Parathyroid adenoma (tissue), 2 donors: ENCODE results near the gene ISL1.

Source experiments
- H2AFZ ChIP-seq: fragments of 300-600 bp; sonication (generic); one replicate; pipeline ENCODE4 v1.7.0; 2017; ENCODE audit warnings: antibody characterized with exemption, mild to moderate bottlenecking
- H3K27ac ChIP-seq: fragments of 300-600 bp; sonication (generic); one replicate; pipeline ENCODE4 v1.7.0; 2017
- H3K27me3 ChIP-seq: fragments of 300-600 bp; sonication (generic); one replicate; pipeline ENCODE4 v1.7.0; 2017; ENCODE audit warnings: low read length; ENCODE audit not compliant: control insufficient read depth, insufficient read depth
- H3K36me3 ChIP-seq: fragments of 300-600 bp; sonication (generic); one replicate; pipeline ENCODE4 v1.7.0; 2017; ENCODE audit warnings: low read length; ENCODE audit not compliant: control insufficient read depth, insufficient read depth
- H3K4me1 ChIP-seq: fragments of 300-600 bp; sonication (generic); one replicate; pipeline ENCODE4 v1.7.0; 2017; ENCODE audit warnings: control low read depth
- H3K4me2 ChIP-seq: fragments of 300-600 bp; sonication (generic); one replicate; pipeline ENCODE4 v1.7.0; 2017; ENCODE audit warnings: low read length
- H3K4me3 ChIP-seq: fragments of 300-600 bp; sonication (generic); one replicate; pipeline ENCODE4 v1.7.0; 2017; ENCODE audit warnings: low read depth, low read length
- H3K79me2 ChIP-seq: fragments of 300-600 bp; sonication (generic); one replicate; pipeline ENCODE4 v1.7.0; 2017; ENCODE audit warnings: control low read depth
- H3K9ac ChIP-seq: fragments of 300-600 bp; sonication (generic); one replicate; pipeline ENCODE4 v1.7.0; 2017; ENCODE audit warnings: mild to moderate bottlenecking
- H3K9me3 ChIP-seq: fragments of 300-600 bp; sonication (generic); one replicate; pipeline ENCODE4 v1.7.0; 2017; ENCODE audit warnings: low read length; ENCODE audit not compliant: control insufficient read depth
- TF ChIP-seq, protein P1 (sequence below): fragments of 300-600 bp; sonication (generic); IDR thresholded peaks from one replicate; pipeline ENCODE4 v1.7.0; 2017; ENCODE audit warnings: antibody characterized with exemption, mild to moderate bottlenecking
- donor health status: primary hyperparathyroidism.

ISL1 gene

GRCh38 chr5:51398875-51399642, 15.8 kb downstream of the ISL1 start:
- H3K9ac ChIP-seq: no peak overlapping the region
- no peak overlapping the region for H3K27ac ChIP-seq
- H3K27me3 ChIP-seq: peaks cover 7% of the 10 kb centered on the region
- no peaks in the 10 kb centered on the region for H3K36me3 ChIP-seq
- H3K4me3 ChIP-seq: no peak overlapping the region
- TF ChIP-seq, protein P1, sequence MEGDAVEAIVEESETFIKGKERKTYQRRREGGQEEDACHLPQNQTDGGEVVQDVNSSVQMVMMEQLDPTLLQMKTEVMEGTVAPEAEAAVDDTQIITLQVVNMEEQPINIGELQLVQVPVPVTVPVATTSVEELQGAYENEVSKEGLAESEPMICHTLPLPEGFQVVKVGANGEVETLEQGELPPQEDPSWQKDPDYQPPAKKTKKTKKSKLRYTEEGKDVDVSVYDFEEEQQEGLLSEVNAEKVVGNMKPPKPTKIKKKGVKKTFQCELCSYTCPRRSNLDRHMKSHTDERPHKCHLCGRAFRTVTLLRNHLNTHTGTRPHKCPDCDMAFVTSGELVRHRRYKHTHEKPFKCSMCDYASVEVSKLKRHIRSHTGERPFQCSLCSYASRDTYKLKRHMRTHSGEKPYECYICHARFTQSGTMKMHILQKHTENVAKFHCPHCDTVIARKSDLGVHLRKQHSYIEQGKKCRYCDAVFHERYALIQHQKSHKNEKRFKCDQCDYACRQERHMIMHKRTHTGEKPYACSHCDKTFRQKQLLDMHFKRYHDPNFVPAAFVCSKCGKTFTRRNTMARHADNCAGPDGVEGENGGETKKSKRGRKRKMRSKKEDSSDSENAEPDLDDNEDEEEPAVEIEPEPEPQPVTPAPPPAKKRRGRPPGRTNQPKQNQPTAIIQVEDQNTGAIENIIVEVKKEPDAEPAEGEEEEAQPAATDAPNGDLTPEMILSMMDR: no peak
- H3K9me3 ChIP-seq: no peaks in the 10 kb centered on the region
- no peaks in the 10 kb centered on the region for H3K4me1 ChIP-seq
- H2AFZ ChIP-seq: peak overlapping the region; percentile 15
- no peaks in the 10 kb centered on the region for H3K79me2 ChIP-seq
- H3K4me2 ChIP-seq: no peak overlapping the region

DNA sequence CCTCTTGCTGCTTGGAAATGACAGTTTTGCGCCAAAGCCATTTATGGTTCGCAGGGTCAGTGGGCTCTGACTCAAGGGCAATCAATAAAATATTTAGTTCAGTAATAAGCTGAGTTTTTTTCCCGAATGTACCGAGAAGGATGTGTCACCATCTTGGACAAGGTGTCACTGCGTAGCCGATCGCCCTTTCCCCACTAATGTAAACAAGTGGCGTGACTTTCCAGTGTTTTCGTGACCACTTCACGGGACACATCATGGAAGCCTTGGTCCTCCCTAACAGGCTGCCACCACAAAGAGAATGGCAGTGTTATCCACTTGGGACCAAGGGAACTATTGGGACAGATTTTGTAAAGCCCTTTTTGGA, 16.4 kb downstream of the ISL1 start:
- Histone ChIP-seq H3K4me3 (no peak overlapping the region), H2AFZ (no peak overlapping the region), H3K27me3 (peaks cover 7% of the 10 kb centered on the region), H3K9me3 (no peaks in the 10 kb centered on the region), H3K4me2 (no peak overlapping the region), H3K36me3 (no peaks in the 10 kb centered on the region), H3K79me2 (no peaks in the 10 kb centered on the region), H3K27ac (no peak overlapping the region), H3K9ac (no peak overlapping the region), H3K4me1 (no peaks in the 10 kb centered on the region)
- TF ChIP-seq, protein P1: no peak

DNA sequence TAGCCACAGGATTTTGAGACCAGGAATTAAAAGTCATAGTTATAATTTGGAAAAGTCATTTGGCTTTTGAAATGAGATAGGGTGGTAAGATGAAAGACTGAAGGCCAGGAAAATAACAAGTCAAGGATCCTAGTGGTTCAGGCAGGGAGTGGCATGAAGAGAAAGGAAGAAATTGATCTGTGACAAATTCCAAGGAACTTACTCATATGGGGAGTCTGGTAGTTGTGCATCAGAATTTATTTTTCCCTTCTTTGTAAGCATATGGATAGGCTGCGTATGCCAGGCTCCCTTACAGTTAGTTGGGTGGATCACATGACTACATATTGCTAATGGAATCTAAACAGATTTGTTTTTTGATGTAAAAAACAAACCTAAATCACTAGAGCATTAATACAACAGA, 21.0 kb downstream of the ISL1 start:
- H3K36me3 ChIP-seq: no peaks in the 10 kb centered on the region
- H3K9ac ChIP-seq: no peak overlapping the region
- no peak overlapping the region for H2AFZ ChIP-seq
- H3K27me3 ChIP-seq: peaks cover 3% of the 10 kb centered on the region
- H3K4me3 ChIP-seq: no peak overlapping the region
- H3K79me2 ChIP-seq: no peaks in the 10 kb centered on the region
- TF ChIP-seq, protein P1: no peak
- H3K4me2 ChIP-seq: no peak overlapping the region
- H3K4me1 ChIP-seq: no peaks in the 10 kb centered on the region
- no peak overlapping the region for H3K27ac ChIP-seq
- no peaks in the 10 kb centered on the region for H3K9me3 ChIP-seq

DNA sequence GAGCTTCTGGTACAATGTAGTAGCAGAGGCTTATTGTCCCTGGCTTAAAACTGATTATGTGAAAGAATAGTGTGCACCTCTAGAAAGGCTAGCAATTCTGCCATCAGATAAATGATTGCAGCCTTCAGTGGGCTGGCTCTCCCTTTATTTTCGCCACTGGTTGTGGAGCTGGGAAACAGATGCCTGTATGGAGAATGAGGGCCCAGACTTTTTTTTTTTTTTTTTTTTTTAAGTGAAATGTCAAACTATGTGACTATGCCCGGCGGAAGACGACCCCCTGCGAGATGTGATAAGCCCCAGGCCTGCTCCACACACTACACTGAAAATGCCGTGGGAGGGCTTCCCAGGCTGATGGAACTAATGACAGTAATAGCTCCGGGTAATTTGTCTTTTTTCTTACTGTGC, 28.7 kb downstream of the ISL1 start:
- Histone ChIP-seq H2AFZ (no peak overlapping the region), H3K27me3 (no peaks in the 10 kb centered on the region), H3K4me3 (no peak overlapping the region), H3K36me3 (no peaks in the 10 kb centered on the region), H3K9me3 (no peaks in the 10 kb centered on the region), H3K79me2 (no peaks in the 10 kb centered on the region), H3K4me2 (no peak overlapping the region), H3K9ac (no peak overlapping the region), H3K27ac (no peak overlapping the region), H3K4me1 (no peaks in the 10 kb centered on the region)
- TF ChIP-seq, protein P1: no peak

GRCh38 chr5:51414516-51414915, 31.3 kb downstream of the ISL1 start:
- TF ChIP-seq, protein P1: no peak
- no peaks in the 10 kb centered on the region for H3K36me3 ChIP-seq
- H3K79me2 ChIP-seq: no peaks in the 10 kb centered on the region
- H3K4me3 ChIP-seq: no peak overlapping the region
- no peaks in the 10 kb centered on the region for H3K9me3 ChIP-seq
- H3K27me3 ChIP-seq: no peaks in the 10 kb centered on the region
- no peaks in the 10 kb centered on the region for H3K4me1 ChIP-seq
- no peak overlapping the region for H3K9ac ChIP-seq
- no peak overlapping the region for H2AFZ ChIP-seq
- no peak overlapping the region for H3K27ac ChIP-seq
- H3K4me2 ChIP-seq: no peak overlapping the region
